H1 (cell line): ENCODE measurements around the gene PPFIA2. TPM values are rescaled to one million over a fixed set of nuclear protein-coding genes. Genes with fewer than 3 reads are reported as not detected.

Source experiments
- CHD7 ChIP-seq: fragments of 300-600 bp; sonication (generic); IDR thresholded peaks from 2 replicates; pipeline ENCODE4 v1.7.1; 2012; ENCODE audit warnings: low read length, moderate library complexity, mild to moderate bottlenecking, inconsistent platforms; ENCODE audit not compliant: insufficient replicate concordance
- CTCF ChIP-seq, 3 experiments: IDR thresholded peaks; 1 replicate in 2 of 3; 2 replicates in 1 of 3; pipeline versions ENCODE4 v1.5.1 to v1.6.1; 2011; ENCODE audit warnings: low read length in 3 of 3, mild to moderate bottlenecking in 3 of 3, inconsistent platforms in 2 of 3, low read depth in 1 of 3, moderate library complexity in 1 of 3; ENCODE audit not compliant: insufficient read depth in 1 of 3; ENCODE audit errors: control extremely low read depth in 1 of 3
- E2F6 ChIP-seq: IDR thresholded peaks from 2 replicates; pipeline ENCODE4 v1.6.1; 2012; ENCODE audit warnings: inconsistent platforms
- EGR1 ChIP-seq: IDR thresholded peaks from 2 replicates; pipeline ENCODE4 v1.6.1; 2011; ENCODE audit warnings: low read depth, low read length, borderline replicate concordance
- polyA plus RNA-seq, 7 experiments: library from polyadenylated mRNA; depleted of rRNA in 3 of 7; stranded (reverse) in 5 of 7; unstranded in 2 of 7; fragments of >200 nt in 5 of 7; fragments of 200-250 nt in 2 of 7; gene quantifications; 1 replicate in 5 of 7; 2 replicates in 1 of 7; 4 replicates in 1 of 7; pipeline versions ENCODE4 v1.2.1 to v1.2.3, GENCODE V29; 2011 to 2013; ENCODE audit warnings: missing spikeins in 2 of 7, mixed read lengths in 2 of 7
- total RNA-seq: library from RNA; stranded (reverse); fragmentation: NEBNext Ultra II Directional; extraction: Animal tissue kit (Norgen Biotek cat#: 25700); gene quantifications from 2 replicates; pipeline ENCODE4 v1.2.1, GENCODE V29; 2021

Gene PPFIA2
- total and polyA plus RNA-seq, 2 of the 8 experiments (the other 6 are each of a cell fraction or from before 2014, with no cell fraction given): 1.2 to 1.8 TPM

GRCh38 chr12:81797100-81797499 is 38.0 kb upstream of the PPFIA2 start (continued):
- TF ChIP-seq CHD7: peak; percentile 28
- no peak for TF ChIP-seq E2F6
- peak in 1 of 3 experiments; percentile 34; a peak in 2 of 4 replicates for TF ChIP-seq CTCF (IDR thresholded peaks at IDR 0.05; ENCODE audit: control extremely low read depth in 1 of 3, insufficient read depth in 1 of 3, low read depth in 1 of 3, low read length in 3 of 3)
- no peak for TF ChIP-seq EGR1
